HEK293T (cell line): ENCODE data around the gene KLHL10.

Experiments used
- CTBP1 ChIP-seq: fragments of 450-650 bp; IDR thresholded peaks from 2 replicates; pipeline ENCODE4 v1.6.1; 2016; ENCODE audit warnings: borderline replicate concordance
- ZNF384 ChIP-seq: fragments of 450-650 bp; IDR thresholded peaks from 2 replicates; pipeline ENCODE4 v1.6.1; 2016

DNA sequence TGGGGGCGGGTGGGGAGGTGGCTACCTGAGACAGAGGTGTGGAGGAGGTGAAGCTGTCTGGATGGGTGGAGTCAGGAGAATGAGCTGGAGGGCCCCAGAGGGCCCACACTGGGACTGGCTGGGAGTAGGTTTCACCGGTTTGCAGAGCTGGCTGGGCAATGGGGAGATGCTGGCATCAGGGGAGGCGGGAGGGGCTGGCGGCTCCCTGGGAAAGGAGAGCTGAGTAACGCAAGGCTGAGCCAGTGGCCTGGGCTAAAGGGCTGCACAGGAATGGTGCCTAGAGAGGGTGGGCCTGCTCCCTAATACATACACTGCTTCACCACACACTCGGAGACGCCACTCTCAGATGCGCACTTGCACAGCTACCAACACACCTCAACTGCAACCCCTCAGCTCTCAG is 38.3 kb upstream of the KLHL10 start:
- TF ChIP-seq ZNF384 = no peak
- TF ChIP-seq CTBP1 = no peak
